ENCODE data around the gene PHF20.

GRCh38 chr20:35902545-35902941, 130.7 kb downstream of the PHF20 start:
- TF ChIP-seq POLR2A (IDR thresholded peaks at IDR 0.05) (no peak), POLR2AphosphoS5 (IDR thresholded peaks at IDR 0.05) (no peak)
- TF ChIP-seq, protein P1, sequence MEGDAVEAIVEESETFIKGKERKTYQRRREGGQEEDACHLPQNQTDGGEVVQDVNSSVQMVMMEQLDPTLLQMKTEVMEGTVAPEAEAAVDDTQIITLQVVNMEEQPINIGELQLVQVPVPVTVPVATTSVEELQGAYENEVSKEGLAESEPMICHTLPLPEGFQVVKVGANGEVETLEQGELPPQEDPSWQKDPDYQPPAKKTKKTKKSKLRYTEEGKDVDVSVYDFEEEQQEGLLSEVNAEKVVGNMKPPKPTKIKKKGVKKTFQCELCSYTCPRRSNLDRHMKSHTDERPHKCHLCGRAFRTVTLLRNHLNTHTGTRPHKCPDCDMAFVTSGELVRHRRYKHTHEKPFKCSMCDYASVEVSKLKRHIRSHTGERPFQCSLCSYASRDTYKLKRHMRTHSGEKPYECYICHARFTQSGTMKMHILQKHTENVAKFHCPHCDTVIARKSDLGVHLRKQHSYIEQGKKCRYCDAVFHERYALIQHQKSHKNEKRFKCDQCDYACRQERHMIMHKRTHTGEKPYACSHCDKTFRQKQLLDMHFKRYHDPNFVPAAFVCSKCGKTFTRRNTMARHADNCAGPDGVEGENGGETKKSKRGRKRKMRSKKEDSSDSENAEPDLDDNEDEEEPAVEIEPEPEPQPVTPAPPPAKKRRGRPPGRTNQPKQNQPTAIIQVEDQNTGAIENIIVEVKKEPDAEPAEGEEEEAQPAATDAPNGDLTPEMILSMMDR (IDR thresholded peaks at IDR 0.05) = no peak

Measured in breast epithelium (tissue), 3 donors.